HG03521 (cell line): ENCODE results near the gene KIF6.

ENCODE experiments used
- ATAC-seq: cut with Tn5 transposase; IDR thresholded peaks from one replicate; pipeline ENCODE4 v1.9.1; 2021; ENCODE audit warnings: mild to moderate bottlenecking, moderate library complexity; ENCODE audit not compliant: unreplicated experiment

Gene KIF6

GRCh38 chr6:39466631-39467030 lies 258.6 kb downstream of the KIF6 start:
- no peak for ATAC-seq

DNA sequence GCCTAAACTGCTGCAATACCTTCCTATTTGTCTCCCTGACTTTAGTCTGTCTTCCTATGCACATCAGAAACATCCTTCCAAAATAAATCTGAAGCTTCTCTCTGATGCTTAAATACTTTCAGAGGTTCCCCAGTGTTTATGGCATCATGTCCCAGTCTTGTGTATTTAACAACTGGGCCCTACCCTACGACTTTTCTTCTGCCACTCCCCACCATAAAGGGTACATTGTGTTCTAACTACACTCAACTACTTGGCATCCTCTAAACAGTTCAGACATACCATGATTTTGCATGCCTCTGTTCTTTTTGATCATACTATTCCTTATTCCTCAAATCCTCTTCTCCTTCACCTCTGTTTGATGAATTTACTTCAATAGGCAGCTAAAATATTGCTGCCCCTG lies 259.7 kb downstream of the KIF6 start:
- no peak for ATAC-seq

DNA sequence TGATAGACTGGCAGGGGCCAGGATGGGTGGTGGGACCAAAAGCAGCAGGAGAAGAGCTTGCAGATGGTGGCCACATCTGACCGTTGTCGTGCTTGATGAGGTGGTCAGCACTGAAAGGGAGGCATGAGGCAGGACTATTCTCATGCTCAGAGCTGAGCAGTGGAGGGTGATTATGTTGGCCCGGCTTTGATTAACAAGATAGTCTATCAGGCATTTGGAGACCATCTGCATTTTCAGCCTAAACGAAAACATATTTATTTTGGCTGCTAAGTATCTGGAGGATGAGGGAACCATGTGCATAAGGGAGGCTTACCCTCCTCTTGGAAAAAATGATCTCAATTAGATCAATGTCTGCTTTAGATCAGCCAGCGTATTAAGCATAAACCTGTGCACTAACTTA lies 261.1 kb downstream of the KIF6 start:
- ATAC-seq = no peak

- ATAC-seq = no peak
These were observed 271.2 kb downstream of the KIF6 start for GRCh38 chr6:39453956-39454524.

DNA sequence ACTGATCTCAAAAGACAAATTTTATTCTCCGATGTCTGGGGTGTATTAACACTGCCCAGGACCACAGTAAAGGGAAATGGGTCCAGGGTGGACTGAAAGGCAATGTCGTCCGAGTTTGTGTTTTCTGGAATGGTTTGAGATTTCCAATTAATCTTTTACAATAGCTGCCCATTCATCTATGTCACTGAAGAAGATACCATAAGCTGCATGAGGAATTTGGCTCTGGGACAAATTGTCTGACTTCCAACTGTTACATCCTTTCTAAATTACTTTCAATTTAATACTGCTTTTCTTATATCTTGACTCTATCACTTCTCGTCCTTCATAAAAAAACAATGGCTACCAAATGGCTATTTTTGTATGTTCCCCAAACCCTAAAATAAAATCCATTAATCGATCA lies 272.0 kb downstream of the KIF6 start:
- no peak for ATAC-seq

DNA sequence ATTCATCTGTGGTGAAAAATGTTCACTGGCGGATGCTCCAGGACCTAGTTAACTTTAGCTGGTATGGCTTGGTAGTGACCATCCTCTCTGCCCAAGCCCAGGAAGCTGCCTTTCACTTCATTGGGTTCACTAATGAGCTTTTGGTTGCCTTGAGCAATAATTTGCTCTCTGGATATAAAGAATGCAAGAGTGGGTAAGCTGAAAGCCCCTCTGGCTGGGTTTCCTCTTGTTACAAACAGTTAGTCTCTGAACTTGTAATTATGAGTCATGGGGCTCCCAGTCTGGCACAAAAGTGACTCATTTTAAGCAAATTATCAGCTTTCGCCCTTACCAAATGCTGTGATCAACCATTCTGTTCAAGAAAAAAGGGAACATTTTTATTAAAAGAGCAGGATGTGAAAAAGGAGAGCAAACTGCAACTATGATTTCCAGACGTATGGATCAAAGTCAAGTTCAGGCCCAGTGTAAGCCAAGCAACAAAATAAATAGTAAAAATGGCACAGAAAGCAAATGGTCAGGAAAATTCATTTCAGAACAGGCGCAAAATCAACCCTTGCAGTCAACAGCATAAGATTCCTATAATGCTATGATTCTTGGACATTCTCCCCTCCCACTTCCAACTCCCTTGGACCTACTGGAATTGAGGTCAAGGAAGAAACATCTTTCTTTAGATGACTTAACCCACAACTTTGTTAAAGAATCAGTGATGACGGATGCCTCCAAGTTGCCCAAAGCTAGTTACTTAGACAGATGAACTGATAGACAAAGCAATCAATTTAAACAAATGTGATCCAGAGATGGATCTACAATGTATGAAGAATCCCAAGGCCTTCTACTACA lies 272.7 kb downstream of the KIF6 start:
- no peak for ATAC-seq

DNA sequence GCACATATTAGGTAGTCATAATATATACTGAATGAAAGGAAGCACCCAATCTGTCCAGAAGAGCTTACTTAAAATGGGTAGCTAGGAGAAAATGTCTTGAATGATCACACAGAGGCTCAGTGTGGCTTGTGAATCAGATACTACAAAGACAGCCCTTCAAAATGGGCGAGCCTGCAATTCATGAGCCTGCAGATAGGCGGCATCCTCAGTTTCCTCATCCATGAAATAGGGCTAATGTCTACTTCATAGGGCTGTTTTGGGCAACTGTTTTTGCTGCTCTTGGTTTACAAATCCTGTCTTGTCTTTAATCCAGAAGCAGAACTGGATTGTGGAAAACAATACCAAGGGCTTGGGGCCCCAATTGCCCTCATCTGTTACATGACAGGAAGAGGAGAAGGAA lies 273.4 kb downstream of the KIF6 start:
- ATAC-seq = no peak

GRCh38 chr6:39449022-39449421 lies 276.2 kb downstream of the KIF6 start:
- no peak for ATAC-seq

DNA sequence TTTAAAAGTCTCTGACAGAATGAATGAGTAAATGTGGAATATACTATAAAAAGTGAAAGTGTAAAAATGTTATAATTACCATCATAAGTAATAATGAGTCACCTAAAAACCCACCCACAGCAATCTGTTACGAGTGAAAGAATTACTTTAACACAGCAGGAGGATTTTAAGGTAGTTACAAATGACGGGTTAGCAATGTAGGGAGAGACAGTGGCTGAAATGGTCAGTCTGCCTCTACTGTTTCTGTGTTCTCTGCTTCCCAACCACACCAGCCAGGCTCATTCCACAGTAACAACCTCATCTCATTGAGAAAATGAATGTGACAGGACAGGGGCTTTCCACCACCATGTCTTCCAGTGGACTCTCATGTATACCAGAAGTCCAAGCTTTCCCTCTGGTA lies 278.3 kb downstream of the KIF6 start:
- no peak for ATAC-seq

DNA sequence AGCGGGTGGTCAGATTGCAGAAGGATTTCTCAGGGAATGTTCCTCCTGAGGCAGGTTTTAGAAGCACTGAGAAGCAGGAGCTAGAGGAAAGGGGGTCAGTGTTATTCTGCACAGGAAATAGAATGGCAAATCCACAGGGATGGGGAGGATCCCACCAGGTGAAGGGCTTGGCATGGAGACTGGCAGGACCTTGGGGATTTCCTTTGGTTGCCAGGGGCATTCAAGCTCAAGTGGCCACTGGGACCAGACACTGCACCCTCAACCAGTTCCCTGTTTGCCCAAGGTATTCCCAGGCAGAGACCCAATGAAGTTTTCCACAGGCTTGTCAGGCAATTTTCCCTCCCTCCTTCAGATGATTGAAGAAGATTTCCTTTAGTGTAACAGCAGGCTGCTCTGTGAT lies 279.5 kb downstream of the KIF6 start:
- no peak for ATAC-seq

DNA sequence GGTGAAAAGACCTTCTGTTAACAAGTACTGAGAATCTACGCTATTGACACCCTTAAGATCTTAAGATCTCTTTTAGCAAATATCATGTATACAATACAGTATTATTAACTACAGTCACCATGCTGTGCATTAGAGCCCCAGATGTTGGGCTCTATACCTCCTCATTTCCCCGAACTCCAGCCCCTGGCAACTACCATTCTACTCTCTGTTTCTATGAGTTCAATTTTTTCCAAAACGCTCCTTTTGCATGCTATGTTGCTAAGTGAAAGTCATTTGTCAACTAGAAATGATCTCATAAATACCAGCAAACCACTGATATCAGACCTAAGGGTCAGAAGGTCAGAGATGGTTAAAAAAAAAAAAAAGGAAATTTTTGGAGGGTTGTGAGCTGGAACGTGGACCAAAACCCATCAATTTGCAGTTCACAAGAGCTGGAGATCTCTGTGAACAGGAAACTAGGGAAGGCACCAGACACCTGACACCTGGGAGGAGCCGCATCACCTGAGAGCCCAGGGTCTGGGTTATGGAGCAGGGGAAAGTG lies 280.7 kb downstream of the KIF6 start:
- no peak for ATAC-seq

- no peak for ATAC-seq
These were observed 283.2 kb downstream of the KIF6 start for GRCh38 chr6:39441986-39442385.

DNA sequence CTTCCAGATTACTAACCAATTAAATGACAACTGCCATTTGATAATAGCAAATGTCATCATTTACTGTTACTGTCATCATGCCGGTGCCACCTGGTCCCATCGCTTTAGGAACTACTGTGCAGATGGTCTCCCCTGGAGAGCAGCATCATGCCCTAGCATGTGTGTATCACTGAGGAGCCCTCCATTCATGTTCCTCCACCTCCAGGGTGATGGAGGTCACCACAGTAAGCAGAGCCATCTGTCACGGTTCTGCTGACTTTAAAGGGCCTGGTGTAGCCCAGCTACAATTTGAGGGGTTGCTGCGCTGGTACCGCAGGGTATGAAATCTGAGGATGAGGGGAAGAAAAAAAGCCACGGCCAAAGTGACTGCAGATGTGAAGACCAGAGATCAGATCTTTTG lies 283.9 kb downstream of the KIF6 start:
- ATAC-seq = no peak

GRCh38 chr6:39440039-39440426 lies 285.2 kb downstream of the KIF6 start:
- ATAC-seq = no peak

DNA sequence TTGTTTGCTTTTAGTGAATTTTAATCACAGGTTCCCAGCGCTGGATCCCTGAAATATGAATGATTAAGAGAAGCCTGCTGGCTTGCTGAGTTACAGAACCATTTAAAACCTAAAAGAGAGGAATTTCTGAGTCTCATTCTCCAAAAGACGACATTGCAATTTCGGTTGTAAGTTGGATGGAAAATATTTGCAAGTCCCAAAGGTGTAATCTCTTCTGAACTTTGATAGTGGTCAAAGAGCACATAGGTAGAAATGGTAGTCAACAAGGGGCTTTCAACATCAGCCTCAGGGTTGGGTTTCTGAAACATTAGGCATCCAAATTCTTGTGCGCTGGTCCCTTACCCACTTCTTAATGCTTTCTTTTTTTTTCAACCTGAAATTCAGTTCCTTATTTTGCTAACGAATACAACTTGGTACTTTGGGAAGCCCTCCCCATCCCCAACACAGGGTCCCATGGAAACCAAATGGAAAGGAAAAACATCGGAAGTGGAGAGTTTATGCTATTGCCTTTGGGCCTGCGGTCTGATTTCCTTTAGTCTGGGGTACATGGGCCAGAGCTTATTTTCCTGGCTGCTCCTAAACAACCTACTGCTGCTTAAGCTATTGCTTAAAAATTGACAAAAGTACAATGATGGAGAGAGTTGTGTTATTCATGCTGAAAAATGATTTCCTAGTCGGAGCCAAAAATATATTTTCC lies 285.7 kb downstream of the KIF6 start:
- no peak for ATAC-seq

GRCh38 chr6:39433630-39434029 lies 291.6 kb downstream of the KIF6 start:
- ATAC-seq = no peak

DNA sequence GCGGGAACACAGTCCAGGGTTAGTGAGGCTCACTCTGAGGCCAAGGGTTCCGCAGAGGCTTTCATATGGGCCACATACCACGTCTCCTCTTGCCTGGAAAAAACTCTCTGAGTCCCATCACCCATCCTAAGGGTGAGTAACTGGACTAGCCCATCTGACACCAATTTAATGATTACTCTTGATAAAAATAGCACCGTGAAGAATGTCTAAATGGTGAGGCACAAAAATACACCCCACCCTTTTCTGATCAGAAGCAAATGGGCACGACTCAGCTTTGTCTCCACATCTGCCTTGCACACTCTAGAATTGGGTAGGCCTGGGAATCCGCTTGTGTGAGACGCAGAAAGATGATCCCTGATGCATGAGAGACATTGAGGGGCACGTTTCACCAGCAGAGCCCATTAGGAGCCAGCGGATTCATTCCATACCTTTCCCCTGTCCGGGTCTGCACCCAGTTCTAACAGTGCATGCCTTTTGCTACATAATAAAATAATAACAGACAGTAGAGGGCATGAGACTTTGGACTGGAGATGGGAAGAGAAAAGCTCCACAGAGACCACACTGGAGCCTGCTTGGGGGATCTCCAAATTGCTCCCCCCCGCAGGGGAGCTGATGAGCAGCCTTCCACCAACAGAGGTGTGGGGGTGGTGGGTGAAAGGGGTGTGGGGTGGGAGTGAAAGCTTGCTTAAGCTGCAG lies 292.7 kb downstream of the KIF6 start:
- no peak for ATAC-seq

- ATAC-seq = no peak
These were observed 294.2 kb downstream of the KIF6 start for GRCh38 chr6:39430871-39431523.

DNA sequence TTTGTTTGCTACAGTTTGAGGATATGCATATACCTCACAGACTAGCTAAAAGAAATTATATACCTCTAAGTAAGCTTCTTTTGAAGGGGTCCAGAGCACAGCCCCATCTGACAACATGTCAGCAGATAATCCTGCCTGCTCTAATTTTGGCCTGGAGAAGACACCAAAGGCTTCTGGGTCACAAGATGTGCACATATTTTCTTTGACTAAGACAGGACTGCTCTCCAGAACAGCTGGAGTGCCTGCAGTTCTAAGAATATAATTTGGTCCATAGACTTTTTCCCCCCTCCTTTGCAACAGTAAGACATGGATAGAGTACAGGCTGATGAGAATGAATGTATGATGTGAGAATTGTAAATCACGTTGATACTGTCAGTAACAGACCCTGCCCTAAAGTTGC lies 294.8 kb downstream of the KIF6 start:
- no peak for ATAC-seq

DNA sequence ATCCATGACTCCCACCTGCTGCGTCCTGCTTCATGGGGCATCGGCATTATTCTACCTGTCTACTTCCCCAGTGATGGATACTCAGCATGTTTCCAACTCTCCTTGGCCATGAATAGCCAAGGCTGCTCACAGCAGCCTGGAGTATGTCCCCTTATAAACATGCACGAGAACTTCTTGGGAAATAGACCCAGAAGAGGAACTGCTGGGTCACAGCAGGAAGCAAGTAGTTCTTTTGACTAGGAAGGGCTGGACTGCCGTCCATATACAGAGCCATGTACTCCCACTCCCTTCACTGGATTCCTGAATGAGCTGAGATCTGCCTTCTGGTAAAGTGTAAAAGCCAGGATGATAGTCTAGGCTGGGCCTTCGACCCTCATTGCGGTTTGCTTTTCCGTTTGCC lies 296.4 kb downstream of the KIF6 start:
- ATAC-seq = no peak

DNA sequence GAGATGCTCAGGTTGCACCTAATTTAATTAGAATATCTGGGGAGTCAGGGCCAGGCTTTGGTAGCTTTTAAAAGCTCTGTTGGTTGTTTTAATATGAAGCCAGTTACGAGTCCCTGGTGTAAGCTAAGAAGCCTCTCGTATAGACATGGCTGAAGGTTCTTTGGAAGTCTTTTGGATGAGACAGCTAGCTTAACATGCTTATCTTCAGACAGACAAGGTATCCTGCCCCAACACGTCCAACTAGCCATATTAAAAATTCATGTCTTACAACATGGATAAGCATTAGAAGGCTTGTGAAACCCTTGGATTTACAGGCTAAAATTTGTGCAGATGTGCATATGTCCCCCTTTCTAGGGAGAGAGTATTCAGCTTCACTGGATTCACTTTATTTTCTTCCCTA lies 297.1 kb downstream of the KIF6 start:
- ATAC-seq = no peak
